Fibroblast of lung (primary cell): ENCODE data around the gene TCF7L1. TPM values are rescaled to one million over a fixed set of nuclear protein-coding genes. Genes with fewer than 3 reads are reported as not detected.

Source experiments
- DNase-seq, 2 donors: peaks; one replicate each; pipeline versions ENCODE4 v3.0.0 to v3.0.0-alpha.2; 2010; ENCODE audit warnings: low read depth in 2 of 2
- H2AFZ ChIP-seq: 2 replicates; pipeline ENCODE4 v1.5.1; 2012; ENCODE audit warnings: low read length, control low read depth, inconsistent platforms
- H3K27ac ChIP-seq: 2 replicates; pipeline ENCODE4 v1.5.1; 2011; ENCODE audit warnings: low read length, control low read depth; ENCODE audit not compliant: insufficient read depth
- H3K27me3 ChIP-seq: 2 replicates; pipeline ENCODE4 v1.5.1; 2011; ENCODE audit warnings: mild to moderate bottlenecking, low read length; ENCODE audit not compliant: control insufficient read depth, insufficient read depth
- H3K36me3 ChIP-seq: 2 replicates; pipeline ENCODE4 v1.5.1; 2011; ENCODE audit warnings: low read length; ENCODE audit not compliant: control insufficient read depth, insufficient read depth
- H3K4me1 ChIP-seq: 2 replicates; pipeline ENCODE4 v1.5.1; 2011; ENCODE audit warnings: low read length; ENCODE audit not compliant: control insufficient read depth, insufficient read depth; ENCODE audit errors: extremely low read depth
- H3K4me2 ChIP-seq: 2 replicates; pipeline ENCODE4 v1.5.1; 2011; ENCODE audit warnings: low read length, control low read depth; ENCODE audit not compliant: insufficient read depth; ENCODE audit errors: extremely low read depth
- H3K4me3 ChIP-seq, 4 experiments: fragments of 200-600 bp in 1 of 4; sonication (generic) in 1 of 4; replicated peaks in 1 of 4; 2 replicates each; pipeline ENCODE4 v1.5.1; 2011 to 2016; ENCODE audit warnings: low read length in 4 of 4, low read depth in 3 of 4, mild to moderate bottlenecking in 3 of 4, control low read depth in 2 of 4, inconsistent platforms in 1 of 4, mixed read lengths in 1 of 4; ENCODE audit not compliant: insufficient read depth in 1 of 4; ENCODE audit errors: control extremely low read depth in 1 of 4
- H3K79me2 ChIP-seq: 2 replicates; pipeline ENCODE4 v1.5.1; 2012; ENCODE audit warnings: mild to moderate bottlenecking, low read length, inconsistent platforms; ENCODE audit not compliant: control insufficient read depth, insufficient read depth
- H3K9ac ChIP-seq: 2 replicates; pipeline ENCODE4 v1.5.1; 2011; ENCODE audit warnings: mild to moderate bottlenecking, low read length, control low read depth; ENCODE audit not compliant: insufficient read depth
- H3K9me3 ChIP-seq: 2 replicates; pipeline ENCODE4 v1.5.1; 2012; ENCODE audit warnings: low read depth, low read length; ENCODE audit not compliant: control insufficient read depth, insufficient read depth
- H4K20me1 ChIP-seq: 2 replicates; pipeline ENCODE4 v1.5.1; 2011; ENCODE audit warnings: low read length; ENCODE audit not compliant: control insufficient read depth, insufficient read depth; ENCODE audit errors: extremely low read depth
- CTCF ChIP-seq, 2 donors: IDR thresholded peaks in 1 of 2; conservative IDR thresholded peaks in 1 of 2; 1 replicate in 1 of 2; 2 replicates in 1 of 2; pipeline ENCODE4 v1.5.1; 2011 to 2012; ENCODE audit warnings: low read length in 2 of 2, control low read depth in 1 of 2, inconsistent platforms in 1 of 2, low read depth in 1 of 2, mild to moderate bottlenecking in 1 of 2
- EZH2 ChIP-seq: IDR thresholded peaks from 2 replicates; pipeline ENCODE4 v1.5.1; 2012; ENCODE audit warnings: low read length, control low read depth, mild to moderate bottlenecking; ENCODE audit errors: missing control alignments
- polyA plus RNA-seq, 2 donors: library from polyadenylated mRNA; depleted of rRNA in 1 of 2; stranded (reverse) in 1 of 2; unstranded in 1 of 2; fragments of >200 nt; gene quantifications; 2 replicates each; pipeline ENCODE4 v1.2.1, GENCODE V29; 2011 to 2012; ENCODE audit warnings: missing spikeins in 1 of 2
- total RNA-seq: library from RNA; depleted of rRNA; stranded (reverse); fragments of >200 nt; gene quantifications from 2 replicates; pipeline ENCODE4 v1.2.1, GENCODE V29; 2014

The TCF7L1 gene
- total and polyA plus RNA-seq, 2 donors (not counting 1 experiment from before 2014, with no cell fraction given) = 0.83 to 1.5 TPM

- no peaks in the 10 kb centered on the region for H4K20me1 ChIP-seq
- H3K36me3 ChIP-seq = no peaks in the 10 kb centered on the region
- TF ChIP-seq CTCF (conservative IDR thresholded peaks at IDR 0.05 in 1 of 2, IDR thresholded peaks at IDR 0.05 in 1 of 2; ENCODE audit: low read depth in 1 of 2, low read length in 2 of 2) (no peak), EZH2 (no peak)
- H3K9ac ChIP-seq = no peak overlapping the region
- DNase-seq = peak in 1 of 2 donors; percentile 3
- no peaks in the 10 kb centered on the region for H3K4me1 ChIP-seq
- H3K9me3 ChIP-seq = no peaks in the 10 kb centered on the region
- no peaks in the 10 kb centered on the region for H3K79me2 ChIP-seq
- no peak overlapping the region for H3K4me3 ChIP-seq
- H3K27me3 ChIP-seq = no peaks in the 10 kb centered on the region
- no peak overlapping the region for H3K4me2 ChIP-seq
- no peak overlapping the region for H2AFZ ChIP-seq
- no peak overlapping the region for H3K27ac ChIP-seq
Measured at GRCh38 chr2:85222792-85223191, 89.6 kb downstream of the TCF7L1 start.

GRCh38 chr2:85226783-85227182, 93.6 kb downstream of the TCF7L1 start:
- Histone ChIP-seq H3K36me3 (no peaks in the 10 kb centered on the region), H3K79me2 (no peaks in the 10 kb centered on the region), H3K27ac (no peak overlapping the region), H3K27me3 (no peaks in the 10 kb centered on the region), H4K20me1 (no peaks in the 10 kb centered on the region), H3K9me3 (no peaks in the 10 kb centered on the region), H3K9ac (no peak overlapping the region), H3K4me3 (no peak overlapping the region), H3K4me2 (no peak overlapping the region), H2AFZ (no peak overlapping the region), H3K4me1 (no peaks in the 10 kb centered on the region)
- TF ChIP-seq CTCF (conservative IDR thresholded peaks at IDR 0.05 in 1 of 2, IDR thresholded peaks at IDR 0.05 in 1 of 2; ENCODE audit: low read depth in 1 of 2, low read length in 2 of 2) = no peak
- TF ChIP-seq EZH2 = no peak
- no peak for DNase-seq

GRCh38 chr2:85230679-85231467, 97.7 kb downstream of the TCF7L1 start:
- Histone ChIP-seq H2AFZ (no peak overlapping the region), H3K4me2 (no peak overlapping the region), H3K9me3 (no peaks in the 10 kb centered on the region), H3K4me3 (no peak overlapping the region), H3K27ac (no peak overlapping the region), H3K4me1 (no peaks in the 10 kb centered on the region), H3K36me3 (no peaks in the 10 kb centered on the region), H3K9ac (no peak overlapping the region), H3K27me3 (no peaks in the 10 kb centered on the region), H4K20me1 (no peaks in the 10 kb centered on the region), H3K79me2 (no peaks in the 10 kb centered on the region)
- no peak for TF ChIP-seq CTCF (conservative IDR thresholded peaks at IDR 0.05 in 1 of 2, IDR thresholded peaks at IDR 0.05 in 1 of 2; ENCODE audit: low read depth in 1 of 2, low read length in 2 of 2)
- no peak for TF ChIP-seq EZH2
- no peak for DNase-seq
